HG02571 (cell line): ENCODE results near the gene OSBPL5.

Experiments
- ATAC-seq: cut with Tn5 transposase; IDR thresholded peaks from one replicate; pipeline ENCODE4 v1.9.1; 2021; ENCODE audit warnings: mild to moderate bottlenecking, moderate library complexity; ENCODE audit not compliant: unreplicated experiment

The OSBPL5 gene

DNA sequence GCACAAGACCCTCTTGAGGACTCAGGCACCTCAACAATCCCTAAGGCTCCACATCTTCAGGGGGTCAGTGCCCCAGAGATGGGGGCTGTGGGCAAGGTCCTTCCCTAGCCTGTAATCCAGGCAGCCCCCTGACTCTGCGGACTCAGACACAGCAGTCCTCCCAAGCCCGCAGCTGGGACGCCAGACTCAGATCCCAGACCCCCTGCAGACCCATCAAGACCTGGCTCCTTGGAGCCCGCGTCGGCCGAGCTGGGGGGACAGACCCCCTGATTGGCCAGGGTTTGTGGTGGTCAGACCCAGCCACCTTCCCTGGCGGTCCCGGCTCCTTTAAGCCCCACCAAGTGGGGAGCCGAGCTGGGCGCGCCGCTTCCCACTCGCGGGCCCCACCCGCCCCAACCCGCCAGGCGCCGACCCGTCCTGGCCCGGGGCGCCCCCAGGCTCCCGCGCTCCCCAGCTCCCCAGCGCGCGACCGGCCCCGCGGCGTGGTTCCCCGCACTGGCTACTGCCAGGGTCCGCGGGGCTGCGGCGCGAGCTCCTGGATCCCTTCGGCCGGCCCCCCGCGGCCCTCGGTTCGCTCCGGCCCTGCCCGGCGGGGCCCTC, 458 bp downstream of the OSBPL5 start:
- no peak for ATAC-seq

DNA sequence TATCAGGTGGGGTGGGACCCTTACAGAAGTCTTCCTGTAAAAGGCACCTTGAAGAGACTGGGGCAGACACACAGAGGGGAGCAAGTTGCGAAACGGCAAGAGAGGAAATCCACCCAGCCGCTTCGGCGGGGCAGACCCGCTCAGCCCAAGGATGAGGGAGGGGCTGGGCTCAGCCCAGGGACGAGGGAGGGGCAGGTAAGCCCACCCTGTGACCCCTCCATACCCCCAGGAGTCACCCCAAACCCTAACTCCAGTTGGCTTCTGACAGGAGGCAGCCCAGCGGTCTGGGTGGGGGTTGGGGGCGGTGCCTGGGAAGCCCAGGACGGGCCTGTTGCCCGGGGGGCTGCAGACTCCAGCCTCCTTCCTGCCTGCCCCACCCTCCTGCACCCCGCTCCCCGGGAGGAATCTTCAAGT, 965 bp downstream of the OSBPL5 start:
- ATAC-seq = no peak

DNA sequence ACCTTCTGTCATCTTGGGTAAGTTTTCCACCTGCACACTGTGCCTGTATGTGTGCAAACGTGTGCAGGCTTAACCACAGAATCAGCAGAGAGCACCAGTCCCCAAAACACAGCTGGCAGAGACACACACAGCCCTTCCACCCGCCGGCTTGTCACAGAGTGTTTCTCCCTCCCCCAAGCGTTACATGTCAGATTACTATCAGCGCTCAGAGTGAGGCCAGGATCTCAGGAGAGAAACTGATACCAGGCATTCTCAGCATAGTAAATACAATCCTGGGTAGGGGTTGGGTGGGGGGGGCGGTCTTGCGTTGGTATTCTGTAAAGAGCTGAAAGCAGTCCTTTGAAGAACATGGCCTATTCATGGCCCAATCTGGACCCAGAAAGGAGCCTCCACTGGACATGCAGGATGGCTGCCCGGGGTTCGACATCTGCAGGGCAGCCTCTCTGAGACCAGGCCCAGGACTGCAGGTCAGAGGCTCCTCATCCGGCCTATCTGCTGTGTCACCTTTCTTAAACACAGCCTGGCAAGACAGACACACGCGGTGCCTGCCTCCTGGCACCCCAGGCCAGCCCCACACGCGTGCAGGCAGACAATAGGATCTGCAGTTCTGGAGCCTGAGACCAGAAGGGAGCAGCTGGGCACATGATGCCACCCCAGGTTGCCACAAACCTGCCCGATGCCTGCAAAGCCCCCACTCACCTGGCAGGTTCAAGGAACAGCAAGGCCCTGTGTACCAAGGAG, 1.7 kb downstream of the OSBPL5 start:
- ATAC-seq = no peak

DNA sequence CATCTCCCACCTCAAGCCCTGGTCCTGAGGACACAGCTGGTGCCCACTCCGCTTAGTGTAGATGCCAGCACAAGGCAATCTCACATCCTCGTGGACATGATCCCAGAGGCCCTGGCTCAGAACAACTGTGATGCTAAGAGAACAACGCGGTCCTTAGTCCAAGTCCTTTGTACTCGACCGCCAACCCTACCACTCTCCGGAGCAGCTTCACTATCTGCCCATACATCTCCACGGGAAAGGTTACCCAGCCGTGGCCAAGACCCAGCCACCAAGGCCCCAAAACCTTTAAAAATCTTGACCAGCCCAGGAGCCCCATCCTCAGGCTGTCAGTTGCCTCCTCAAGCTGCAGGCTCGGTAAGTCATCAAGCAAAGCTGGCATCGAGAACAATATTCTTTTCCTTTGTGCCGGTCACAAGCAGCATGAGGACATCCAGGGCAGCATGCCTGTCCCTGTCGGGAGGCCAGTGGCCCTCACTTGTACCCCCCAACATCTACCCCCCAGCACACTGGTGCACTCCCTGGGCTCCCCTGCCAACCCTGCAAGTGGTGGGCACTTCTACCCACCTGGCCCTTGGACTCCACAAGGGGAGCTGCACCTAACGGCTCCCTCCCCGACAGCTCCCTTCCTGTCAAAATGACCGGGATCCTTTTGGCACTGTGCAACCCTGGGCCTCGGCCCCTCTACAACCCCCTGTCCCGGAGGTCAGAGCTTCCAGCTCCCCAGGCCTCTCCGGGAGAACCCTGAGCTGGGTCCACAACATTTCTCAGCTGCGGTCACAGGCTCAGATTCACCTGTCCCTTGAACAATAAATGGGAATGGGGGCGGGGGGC, 2.5 kb downstream of the OSBPL5 start:
- no peak for ATAC-seq

DNA sequence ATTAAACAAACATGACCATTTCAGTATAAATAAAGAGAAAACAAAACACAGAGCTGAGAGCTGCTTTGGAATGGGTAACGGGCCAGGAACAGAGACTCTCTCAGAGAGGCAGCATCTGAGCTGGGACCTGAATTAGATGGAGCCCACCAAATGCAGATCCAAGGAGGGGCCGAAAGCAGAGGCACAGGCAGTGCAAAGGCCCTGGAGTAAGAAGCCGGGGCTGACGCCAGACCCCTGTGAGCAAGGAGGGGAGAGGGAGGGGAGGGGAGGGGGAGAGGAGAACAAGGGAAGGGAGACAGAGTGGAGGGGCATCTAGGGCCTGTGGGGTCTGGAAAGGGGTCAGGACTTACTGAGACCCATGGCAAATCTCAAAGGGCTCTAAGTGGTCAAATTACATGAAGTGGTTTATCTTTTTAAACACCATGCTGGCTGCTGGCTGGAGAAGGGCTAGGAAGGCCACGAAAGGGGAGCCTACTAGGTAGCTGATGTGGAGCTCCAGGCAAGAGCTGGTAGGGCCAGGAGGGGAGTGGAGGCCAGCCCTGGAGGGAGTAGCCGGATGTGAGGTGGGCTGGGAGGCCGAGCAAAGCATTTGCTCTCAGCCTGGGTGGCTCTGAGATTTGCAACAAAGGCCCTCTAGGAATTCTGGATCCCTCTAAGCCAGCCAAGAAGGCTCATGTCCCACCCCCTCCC, 3.2 kb downstream of the OSBPL5 start:
- no peak for ATAC-seq

DNA sequence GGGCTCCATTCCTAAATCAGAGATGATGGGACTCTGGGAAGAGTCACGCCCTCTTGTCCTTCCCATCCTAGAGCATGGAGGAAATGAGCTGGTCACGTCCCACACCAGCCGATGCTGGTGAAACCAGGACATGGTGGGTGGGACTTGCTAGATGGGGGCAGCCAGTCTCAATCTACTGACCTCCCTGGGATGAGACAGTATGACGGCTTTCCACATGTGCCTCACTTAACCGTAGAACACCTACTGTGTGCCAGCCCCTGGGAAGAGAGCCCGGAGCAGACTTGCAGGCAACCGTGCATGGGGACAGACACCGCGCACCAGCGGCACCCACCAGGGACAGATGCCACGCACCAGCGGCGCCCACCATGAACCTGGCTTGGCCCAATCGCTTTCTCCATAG, 3.8 kb downstream of the OSBPL5 start:
- ATAC-seq = no peak

DNA sequence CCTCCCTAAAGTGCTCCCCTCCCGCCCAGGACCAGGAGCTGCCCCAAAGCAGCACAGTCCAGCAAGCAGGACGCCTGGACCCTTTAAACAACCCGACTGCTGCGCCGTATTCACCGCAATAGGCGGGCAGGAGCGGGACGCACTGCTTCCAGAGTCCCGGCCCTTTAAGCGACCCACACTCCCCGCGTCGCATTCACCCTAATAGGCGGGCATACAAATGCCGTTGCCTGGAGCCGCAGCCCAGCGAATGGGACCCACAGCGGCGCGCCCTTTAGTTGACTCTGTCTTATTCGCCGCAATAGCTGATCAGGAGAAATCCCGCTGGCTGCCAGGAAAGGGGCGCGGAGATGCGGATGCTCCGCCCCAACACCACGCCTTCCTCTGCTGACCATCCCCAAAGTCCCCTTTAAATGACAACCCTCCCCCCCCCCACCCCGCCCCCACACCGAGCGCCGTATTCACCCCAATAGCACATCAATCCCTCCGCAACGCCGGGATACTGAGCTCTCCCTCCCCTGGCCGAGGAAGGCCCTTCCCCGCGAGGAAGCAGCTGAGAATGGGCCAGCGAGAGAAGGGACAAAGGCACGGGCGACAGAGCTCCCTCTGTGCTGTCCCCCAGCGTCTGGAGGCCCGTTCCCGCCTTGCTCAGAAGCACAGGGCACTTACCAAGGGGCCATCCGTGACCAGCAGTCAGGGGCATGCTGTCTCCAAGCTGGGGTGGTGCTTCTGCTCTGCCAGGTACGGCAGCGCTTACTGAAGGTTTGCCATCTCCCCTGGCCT, 4.7 kb downstream of the OSBPL5 start:
- ATAC-seq = no peak

DNA sequence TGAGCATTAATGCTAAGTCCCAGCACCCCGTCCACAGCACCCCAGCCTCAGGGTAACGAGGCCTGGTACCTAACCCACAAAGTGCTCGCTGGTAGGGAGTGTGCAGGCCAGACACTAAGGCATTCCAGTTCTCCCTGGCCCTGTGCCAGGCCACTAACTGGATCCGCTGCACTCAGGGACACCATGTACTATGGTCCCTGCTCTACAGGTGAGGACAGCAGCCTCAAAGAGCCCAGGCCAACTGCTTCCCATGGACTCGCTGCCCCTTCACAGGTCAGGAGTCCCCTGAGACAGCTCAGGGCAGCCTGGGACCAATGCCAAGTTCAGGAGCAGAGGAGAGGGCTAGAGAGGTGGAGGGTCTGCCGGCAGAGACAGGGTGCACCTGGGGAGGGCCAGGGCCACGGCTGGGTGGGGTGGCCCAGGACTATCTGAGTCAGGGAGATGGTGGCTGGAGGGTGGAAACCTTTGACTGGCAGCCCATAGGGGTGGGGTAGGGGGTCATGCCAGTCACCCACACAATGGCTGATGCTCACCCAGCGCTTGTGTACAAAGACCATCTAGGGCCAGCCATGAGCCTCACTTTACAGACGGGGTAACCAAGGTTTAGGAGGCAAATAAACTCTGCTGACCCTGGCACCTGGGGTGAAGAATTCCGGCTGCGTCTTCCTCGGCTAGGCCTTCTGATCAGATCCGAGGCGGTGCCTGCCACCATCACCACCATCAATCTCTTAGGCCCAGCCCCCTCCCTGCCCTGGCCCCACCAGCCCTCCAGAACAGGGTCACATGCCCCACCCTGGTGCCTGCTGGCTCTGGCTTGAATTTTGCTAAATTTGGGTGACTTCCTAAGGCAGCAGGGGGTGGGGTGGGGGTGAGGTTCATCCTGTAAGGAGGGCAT, 5.6 kb downstream of the OSBPL5 start:
- ATAC-seq = no peak

DNA sequence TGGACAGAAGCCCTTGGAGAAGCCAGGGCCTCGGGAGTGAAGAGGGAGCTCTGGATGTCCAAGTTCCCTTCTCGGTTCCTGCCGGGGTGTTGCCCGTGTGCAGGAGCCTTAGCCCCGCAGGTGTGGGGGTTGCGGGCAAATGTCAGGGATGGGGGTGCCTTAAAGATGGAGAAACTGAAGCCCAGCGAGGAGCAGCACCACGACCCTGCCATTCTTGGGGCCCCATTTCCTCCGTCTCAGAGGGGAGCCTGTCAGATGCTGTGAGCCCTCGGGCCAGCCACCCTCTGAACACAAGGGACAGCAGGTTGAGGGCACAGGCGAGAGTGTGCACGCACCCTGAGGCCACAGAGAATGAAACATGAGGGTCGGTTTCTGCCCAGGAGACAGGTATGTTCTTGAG, 6.3 kb downstream of the OSBPL5 start:
- ATAC-seq = no peak

DNA sequence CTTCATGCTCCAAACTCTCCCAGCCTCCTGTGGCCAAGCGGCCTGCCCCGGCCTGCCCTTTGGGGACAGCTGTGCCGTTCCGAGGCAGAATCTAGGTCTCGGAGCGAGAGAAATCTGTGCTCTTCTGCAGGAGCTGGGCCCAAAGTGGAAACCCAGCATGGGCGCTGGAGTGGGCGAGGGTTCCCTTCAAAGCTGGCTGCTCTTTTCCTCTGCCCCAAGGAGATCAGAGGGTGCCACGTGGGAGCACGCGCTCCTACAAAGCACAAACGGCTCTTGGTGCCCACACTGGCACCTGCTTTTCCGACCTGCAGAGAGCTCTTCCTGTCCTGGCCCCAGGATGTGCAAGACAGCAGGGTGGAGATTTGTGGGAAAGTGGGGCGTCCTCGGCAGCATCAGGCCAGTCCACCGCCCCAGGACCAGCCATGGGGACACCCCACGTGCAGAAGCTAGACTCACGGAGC, 6.9 kb downstream of the OSBPL5 start:
- ATAC-seq = no peak

DNA sequence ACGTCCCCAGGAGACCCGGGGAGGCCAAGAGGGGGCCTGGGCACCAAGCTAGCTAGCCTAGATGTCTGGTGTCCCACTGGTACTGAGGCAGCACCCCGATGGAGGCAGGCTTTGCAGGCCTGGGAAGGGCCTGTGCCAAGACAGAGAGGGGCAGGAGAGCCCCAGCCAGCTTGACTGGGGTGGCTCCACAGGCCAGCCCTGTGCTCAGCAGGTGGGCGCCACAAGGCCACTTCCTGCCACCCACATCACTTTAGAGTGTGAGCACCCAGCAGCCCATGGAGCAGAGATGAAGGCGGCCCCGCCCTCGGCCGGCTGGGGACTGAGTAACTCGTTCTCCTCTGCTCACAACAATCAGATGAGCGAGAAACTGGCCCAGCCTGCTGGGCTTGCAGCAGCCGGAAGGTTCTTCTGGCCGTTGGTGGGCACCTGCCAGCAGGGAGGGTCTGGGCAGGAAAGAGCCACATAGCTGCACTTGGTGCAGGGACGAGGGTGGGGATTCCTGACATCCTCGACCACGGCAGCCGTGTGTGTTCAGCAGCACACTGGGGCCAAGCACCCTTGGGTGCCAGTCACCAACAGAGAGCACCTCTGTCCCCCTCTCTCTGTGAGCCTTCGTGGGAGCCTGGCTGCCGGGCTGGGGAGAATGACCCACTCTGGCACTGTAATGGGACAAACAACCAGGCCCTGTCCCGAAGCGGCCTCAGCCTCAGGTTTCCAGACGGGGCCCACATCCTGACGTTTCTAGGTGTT, 7.6 kb downstream of the OSBPL5 start:
- ATAC-seq = no peak

DNA sequence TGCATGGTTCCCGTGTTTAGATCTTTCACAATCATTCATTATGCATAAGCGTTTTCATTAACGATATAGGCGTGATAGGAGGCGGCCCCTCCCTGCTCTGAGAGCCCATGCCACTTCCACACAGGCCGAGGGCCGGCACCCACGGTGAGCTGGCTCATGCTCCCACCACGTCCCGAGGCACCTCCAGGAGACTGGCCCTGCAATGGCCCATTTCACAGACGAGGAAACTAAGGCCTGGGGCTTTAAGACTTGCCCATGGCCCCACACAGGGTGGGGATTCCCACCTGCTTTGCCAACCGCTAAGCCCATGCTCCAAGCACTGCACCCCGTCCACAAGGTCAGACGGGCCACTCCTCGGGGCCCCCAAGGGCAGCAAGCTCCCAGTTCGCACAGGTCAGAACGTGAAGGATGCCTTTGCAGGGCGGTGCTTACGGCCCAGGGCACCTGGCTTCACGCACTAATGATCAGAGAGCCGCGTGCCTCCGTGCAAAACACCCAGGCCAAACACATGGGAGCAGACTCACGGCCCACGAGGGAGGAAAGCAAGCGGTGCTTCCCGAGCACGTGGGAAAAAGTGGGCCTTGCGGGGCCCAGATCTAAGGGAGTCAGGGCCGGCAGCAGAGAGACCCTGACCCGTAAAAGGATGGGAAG, 8.3 kb downstream of the OSBPL5 start:
- no peak for ATAC-seq

DNA sequence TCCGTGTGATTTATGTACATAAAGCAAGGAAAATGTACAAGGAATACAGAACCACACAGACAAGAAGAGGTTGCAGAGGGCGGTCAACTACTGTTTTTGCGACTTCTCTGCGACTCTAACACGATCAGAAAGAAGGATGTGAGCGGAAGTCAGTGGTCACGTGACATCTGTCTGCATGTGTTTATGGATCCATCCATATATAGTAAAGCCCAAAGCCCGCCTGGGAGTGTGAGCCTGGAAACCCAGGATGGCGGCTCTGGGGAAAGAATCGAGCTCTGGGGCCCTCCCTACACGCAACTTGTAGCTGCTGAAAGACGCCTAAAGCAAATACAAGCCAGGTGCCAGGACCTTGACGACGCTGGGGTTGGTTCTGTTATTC, 8.8 kb downstream of the OSBPL5 start:
- ATAC-seq = no peak

DNA sequence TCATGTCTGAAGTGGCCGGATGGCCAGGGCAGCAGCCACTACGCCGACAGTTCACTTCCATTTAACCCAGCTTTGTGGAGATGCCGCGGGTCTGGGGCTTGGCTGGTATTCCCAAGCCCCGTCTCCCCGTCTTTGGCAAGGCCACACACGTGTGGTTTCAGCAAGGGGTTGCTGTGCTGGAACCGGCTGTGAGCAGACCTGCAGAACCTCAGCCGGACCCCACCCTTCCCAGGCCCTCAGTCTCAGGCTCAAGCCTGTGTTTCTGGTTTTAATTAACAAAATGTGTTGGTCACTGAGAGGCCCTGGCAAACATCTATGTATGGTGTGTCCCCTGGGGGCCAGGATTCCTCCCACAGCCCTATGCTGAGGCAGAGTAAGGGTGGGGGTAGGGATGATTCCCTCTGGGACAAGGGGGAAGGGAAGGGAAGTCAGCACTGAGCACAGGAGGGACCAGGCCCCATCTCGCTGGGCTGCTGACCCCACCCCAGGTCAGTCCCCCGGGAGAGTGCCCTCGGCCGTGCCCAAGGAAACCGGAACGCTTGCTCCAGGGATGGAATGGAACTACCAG, 9.3 kb downstream of the OSBPL5 start:
- ATAC-seq = no peak

DNA sequence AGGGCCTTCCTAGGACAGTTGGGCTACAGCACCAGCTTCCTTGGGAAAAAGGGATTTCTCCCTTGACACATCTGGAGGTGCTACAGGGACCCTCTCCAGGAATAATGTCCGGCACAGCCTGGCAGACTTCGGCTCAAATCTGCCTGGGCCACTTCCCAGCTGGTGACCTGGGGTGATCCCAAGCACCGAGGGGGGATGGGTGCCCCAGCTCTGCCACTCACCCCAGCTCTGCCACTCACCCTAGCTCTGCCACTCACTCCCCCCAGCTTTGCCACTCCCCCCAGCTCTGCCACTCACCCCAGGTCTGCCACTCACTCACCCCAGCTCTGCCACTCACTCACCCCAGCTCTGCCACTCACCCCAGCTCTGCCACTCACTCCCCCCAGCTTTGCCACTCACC, 9.9 kb downstream of the OSBPL5 start:
- ATAC-seq = no peak

DNA sequence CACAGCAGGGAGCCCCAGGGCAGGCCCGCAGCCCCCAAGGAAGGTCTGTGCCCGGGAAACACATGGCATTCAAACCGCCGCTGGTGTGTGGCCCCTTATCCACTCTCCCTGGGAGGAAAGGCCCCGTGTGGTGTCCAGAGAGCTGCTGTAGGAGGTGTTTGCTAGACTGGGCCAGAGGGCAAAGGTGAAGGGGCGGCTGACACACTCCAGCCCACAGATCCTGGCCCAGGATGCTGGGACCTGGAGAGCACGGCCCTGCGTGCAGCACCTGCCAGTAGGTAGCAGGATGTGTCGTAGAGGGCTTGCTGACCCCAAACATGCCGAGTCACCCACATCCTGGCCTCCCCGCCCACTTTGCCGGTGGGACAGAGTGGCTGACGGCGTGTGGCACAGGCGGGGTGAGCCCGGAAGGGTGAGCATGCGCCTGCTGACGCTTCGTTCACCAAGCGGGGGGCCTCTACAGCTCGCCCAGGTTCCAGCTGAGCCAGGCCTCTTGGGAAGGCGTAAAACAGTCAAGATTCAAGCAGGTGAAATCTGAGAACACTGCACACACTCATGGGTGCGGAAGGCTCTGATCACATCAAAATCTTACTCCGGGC, 11.0 kb downstream of the OSBPL5 start:
- ATAC-seq = no peak

DNA sequence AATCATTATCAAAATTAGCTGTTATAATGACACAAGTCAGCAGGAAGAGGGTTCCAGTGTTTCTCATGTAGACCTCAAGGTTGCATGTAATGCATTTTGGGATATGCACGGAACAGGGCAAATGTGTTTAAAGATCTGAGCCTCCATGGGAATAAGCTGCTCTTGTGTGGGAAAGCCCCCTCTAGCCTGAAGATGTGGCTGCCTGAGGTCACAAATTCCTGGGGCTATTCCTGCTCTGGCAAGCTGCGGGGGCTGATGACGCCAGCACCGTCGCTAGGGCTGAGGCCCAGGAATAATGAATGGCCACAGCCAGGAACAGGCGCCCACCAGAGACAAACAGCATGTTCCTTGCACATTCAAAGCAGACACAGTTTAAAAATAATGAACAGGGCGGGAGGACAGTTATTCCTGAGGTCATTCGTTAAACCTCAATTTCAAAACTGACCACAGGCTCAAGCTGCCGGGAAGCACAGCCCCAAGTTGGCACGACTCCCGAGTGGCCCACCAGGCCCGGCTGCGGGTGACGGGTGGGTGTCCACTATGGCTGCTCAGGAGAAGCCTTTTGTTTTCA, 11.7 kb downstream of the OSBPL5 start:
- no peak for ATAC-seq
